ENCODE measurements around the gene SLC44A2. TPM values are rescaled to one million over a fixed set of nuclear protein-coding genes. Genes with fewer than 3 reads are reported as not detected.
"Not testable (repeated sequence)": the region's sequence is repeated elsewhere in the genome, so short reads cannot be mapped to it uniquely, and the experiment has no call there.

The SLC44A2 gene
- total RNA-seq, 1 donor, result 46.3 TPM

GRCh38 chr19:10646456-10647159 lies 21.3 kb downstream of the SLC44A2 start:
- DNase-seq (ENCODE audit: low read depth in 2 of 3, low spot score in 2 of 3), result no peak

- no peak for DNase-seq (ENCODE audit: low read depth in 2 of 3, low spot score in 2 of 3)
These were observed 23.0 kb downstream of the SLC44A2 start for GRCh38 chr19:10648360-10648759.

DNA sequence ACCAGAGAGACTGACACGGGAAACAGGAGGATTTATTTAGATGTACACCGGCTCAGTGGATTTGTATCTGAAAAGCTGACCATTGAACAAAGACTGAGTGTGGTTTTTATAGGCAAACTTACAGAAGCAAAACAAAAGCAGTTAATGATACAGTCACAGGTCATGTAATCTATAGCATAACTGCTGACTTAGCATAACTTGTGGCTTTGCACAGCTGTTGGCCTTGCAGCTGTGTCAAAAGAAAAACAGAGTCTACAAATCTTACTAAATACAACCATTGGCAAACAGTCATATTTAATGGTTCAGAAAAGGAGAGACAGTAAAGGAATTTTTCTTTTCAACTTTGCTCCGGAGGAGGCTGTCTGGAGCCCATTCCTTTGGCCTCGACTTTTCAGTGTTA lies 26.5 kb downstream of the SLC44A2 start:
- no peak for DNase-seq (ENCODE audit: low read depth in 2 of 3, low spot score in 2 of 3)

DNA sequence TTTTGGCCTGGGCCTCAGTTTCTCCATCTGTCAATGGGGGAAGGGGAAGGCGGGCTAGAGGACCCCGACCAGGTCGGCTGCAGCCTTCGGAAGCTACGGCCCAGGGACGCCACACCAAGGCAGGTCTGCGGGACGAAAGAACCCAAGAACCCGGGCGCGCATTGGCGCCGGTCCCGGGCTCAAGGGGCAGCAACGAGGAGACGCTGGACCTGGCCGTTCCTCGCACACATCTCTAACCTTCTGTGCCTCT lies 28.1 kb downstream of the SLC44A2 start:
- DNase-seq (ENCODE audit: low read depth in 2 of 3, low spot score in 2 of 3), result no peak

DNA sequence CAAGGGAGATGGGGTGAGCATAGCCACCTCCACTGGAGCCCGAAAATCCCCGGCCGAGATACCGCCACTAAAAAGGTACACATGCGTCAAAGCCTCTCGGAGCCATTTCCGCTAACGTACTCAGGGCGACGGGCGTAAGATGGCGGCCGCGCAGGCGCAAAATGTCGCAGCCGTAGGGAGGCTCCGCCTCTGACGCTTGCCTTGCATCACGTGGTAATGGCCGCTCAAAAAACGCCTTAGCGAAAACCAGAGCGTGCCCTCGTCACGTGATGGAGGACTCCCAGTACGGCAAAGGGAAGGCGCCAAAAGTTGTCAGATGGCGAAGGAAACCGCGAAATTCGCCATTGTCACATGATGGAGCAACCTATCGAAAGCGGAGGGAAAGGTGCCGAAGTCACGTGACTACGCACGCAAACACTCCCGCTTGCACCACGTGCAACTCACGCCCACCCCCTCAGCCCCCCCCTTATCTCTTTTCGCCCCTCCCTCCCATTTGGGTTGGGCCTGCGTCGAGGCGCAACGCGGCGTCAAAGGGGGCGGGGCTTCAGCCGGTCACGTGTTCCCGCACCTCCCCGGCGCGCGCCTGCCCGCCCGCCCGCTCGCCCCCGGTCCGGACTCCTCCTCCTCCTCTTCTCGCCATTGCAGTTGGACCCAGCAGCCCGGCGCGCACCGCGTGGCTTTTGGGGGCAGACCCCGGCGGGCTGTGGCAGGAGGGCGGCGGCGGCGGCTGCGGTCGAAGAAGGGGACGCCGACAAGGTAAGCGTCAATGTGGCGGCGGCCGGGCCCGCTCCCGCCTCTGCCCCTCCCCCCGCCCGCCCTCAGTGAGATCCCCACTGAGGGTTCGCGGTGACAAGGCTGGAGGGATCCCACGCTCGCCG lies 28.6 kb downstream of the SLC44A2 start, which contains the start of gene ILF3:
Gene ILF3 (plus strand): TSS at position 615 of the 878 bp plus-strand sequence. CDS start 16,260 bp downstream, outside the sequence.
- DNase-seq (ENCODE audit: low read depth in 2 of 3, low spot score in 2 of 3), result peak; percentile 100

DNA sequence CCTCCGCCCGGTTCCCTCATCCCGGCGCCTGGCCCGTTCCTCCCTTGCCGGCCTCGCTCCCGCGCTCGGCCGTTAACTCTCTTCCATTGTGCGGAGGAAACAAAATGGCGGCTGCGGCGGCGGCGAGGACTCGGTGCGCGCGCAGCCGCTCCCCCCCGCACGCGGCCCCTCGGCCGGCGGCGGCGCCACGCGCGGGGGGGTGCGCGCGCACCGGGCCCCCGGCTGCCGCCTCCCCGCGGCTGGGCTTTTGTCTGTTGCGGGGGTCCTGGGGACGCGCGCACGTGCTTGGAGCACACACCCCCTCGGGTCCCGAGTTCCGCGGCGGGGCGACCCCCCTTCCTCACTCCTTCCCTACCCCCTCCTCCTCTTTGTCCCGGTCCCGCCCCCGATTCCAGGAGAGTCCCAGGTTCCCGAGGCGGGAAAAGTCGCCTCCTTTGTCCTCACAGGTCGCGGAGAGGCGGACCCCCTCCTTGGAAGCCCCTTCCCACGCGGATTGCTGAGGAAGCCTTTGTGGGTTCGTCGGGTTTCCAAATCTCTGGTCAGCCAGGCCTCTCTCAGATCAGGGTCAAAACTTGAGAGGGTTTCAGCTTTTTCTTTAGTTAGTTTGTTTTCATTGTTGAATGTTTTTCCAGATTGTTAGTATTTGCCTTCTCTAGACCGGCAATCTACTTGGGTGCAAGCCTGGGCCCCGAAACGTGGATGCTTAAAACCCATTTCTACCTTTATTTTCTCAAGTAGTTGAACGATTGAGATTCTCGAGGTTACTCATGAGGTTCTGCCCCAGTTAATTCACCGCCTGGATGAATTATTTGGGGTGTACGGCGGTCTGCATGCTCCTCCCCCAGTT lies 29.5 kb downstream of the SLC44A2 start:
- DNase-seq (ENCODE audit: low read depth in 2 of 3, low spot score in 2 of 3), result peak; percentile 53 to 61 (median 56)

- no peak for DNase-seq (ENCODE audit: low read depth in 2 of 3, low spot score in 2 of 3)
These were observed 30.3 kb downstream of the SLC44A2 start for GRCh38 chr19:10655457-10656312.

DNA sequence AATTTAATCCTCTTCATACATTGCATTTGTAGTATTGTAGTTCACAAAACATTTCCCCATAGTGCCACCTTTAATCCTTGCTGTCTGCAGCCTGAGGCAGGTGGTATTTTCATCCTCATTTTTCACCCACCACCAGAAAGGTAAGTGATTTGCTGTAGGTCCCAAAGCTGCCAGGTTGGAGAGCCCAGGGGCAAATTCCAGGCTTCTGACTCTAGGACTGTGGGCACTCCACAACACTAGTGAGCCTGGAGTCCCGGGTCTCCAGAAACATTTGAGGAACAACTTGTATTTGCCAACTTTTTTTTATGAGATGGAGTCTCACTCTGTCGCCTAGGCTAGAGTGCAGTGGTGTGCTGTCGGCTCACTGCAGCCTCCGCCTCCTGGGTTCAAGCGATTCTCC lies 35.0 kb downstream of the SLC44A2 start:
- no peak for DNase-seq (ENCODE audit: low read depth in 2 of 3, low spot score in 2 of 3)

GRCh38 chr19:10661946-10662345 lies 36.6 kb downstream of the SLC44A2 start:
- DNase-seq (ENCODE audit: low read depth in 2 of 3, low spot score in 2 of 3), result no peak

DNA sequence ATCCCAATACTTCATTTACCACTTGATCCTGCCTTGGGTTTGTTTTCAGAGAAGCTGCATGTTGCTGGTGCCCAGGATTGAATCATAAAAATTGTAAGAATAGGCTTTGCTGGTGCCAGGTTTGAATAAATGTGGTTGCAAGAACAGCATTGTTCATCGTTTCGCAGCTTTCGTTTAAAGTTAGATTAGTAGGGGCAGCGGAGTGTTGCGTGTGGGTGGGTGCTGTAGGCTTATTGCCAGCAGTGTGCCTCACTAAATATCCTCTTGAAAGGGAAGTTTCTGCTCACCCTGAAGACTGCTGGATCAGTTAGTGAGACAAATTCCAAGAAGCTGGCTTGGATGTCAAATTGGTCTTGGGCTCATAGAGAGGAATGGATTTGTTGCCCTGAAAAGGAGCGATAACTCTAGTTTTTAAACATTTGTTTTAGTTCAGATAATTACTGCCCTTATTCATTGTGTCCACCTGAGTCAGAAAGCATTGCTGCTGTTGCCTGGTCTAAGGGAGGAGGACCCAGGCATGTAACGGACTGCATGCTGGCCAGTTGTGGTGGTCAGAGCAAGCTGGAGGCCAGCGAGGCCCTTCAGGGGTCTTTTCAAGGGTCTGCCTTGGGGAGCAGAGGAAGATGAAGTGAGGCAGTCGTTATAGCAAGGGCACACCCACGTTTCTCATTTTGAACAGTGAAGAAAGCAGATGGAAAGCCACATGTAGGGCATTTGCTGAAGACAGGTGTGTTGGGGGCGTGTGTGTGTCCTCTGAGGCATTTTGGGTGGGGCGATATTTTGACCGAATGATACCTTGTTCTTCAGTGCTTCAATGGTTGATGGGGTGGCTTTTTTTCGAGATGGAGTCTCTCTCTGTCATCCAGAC lies 37.3 kb downstream of the SLC44A2 start:
- no peak for DNase-seq (ENCODE audit: low read depth in 2 of 3, low spot score in 2 of 3)

- DNase-seq (ENCODE audit: low read depth in 2 of 3, low spot score in 2 of 3), result not testable (repeated sequence)
These were observed 37.9 kb downstream of the SLC44A2 start for GRCh38 chr19:10663252-10663563.

DNA sequence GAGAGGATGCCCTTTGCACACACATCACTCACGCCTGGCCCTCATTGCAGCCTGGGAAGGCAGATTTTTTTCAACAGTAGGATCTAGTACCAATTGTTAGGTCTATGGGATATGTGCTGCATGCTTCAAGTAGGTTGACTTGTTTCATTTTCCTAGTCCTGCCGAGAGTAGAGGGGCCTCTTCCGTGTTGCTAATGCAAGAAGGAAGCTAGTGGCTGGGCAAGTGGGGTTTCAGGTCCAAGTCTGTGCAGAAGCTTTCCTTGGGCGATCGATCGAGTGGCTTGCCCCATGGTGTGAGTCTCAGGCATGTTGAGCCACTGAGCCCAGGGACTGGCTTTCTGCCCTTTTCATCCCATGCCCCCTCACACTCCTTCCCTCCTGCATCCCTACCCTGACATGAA lies 42.5 kb downstream of the SLC44A2 start:
- no peak for DNase-seq (ENCODE audit: low read depth in 2 of 3, low spot score in 2 of 3)

GRCh38 chr19:10669246-10669645 lies 43.9 kb downstream of the SLC44A2 start:
- no peak for DNase-seq (ENCODE audit: low read depth in 2 of 3, low spot score in 2 of 3)

DNA sequence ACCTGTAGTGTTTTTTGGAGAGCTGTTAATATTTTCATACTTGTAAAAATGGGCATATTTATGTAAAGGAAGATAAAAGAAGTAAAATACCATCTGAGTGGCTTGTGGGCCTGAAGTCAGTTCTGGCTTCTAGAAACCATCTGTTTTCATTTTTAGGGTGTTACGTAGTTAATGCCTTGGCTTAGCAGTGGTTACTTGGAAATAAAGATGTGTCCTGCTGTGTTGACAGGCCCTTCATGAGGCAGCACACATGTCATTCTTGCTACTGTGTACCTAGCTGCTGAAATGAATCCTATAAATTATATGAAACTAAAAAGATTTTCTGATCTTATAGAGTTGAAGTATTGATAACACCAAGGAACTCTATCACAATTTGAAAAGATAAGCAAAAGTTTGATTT lies 44.8 kb downstream of the SLC44A2 start:
- DNase-seq (ENCODE audit: low read depth in 2 of 3, low spot score in 2 of 3), result no peak

- DNase-seq (ENCODE audit: low read depth in 2 of 3, low spot score in 2 of 3), result no peak
These were observed 45.8 kb downstream of the SLC44A2 start for GRCh38 chr19:10670876-10671804.

DNA sequence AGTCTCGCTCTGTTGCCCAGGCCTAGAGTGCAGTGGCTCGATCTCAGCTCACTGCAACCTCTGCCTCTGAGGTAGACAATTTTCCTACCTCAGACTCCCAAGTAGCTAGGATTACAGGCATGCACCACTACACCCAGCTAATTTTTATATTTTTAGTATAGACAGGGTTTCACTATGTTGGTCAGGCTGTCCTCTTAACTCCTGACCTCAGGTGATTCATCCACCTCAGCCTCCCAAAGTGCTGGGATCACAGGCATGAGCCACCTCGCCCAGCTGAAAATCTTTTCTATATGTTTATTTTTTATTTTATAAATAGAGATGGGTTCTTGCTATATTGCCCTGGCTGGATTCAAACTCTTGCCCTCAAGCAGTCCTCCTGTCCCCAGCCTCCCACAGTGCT lies 46.6 kb downstream of the SLC44A2 start:
- not testable (repeated sequence) for DNase-seq (ENCODE audit: low read depth in 2 of 3, low spot score in 2 of 3)

DNA sequence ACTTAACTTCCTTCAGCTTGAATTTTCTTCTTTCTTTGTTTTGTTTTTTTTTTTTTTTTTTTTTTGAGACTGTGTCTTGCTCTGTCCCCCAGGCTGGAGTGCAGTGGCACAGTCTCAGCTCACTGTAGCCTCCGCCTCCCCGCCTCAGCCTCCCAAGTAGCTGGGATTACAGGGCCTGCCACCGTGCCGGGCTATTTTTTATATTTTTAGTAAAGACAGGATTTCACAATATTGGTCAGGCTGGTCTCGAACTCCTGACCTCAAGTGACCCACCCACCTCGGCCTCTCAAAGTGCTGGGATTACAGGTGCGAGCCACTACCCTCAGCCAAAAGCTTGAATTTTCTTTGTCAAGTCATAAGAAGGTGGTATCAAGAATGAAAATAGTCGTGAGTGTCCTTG lies 49.9 kb downstream of the SLC44A2 start:
- not testable (repeated sequence) for DNase-seq (ENCODE audit: low read depth in 2 of 3, low spot score in 2 of 3)

- DNase-seq (ENCODE audit: low read depth in 2 of 3, low spot score in 2 of 3), result no peak
These were observed 52.4 kb downstream of the SLC44A2 start for GRCh38 chr19:10677751-10678150.
